ENCODE results near the gene ZMYND15. TPM values are rescaled to one million over a fixed set of nuclear protein-coding genes. Genes with fewer than 3 reads are reported as not detected.

ZMYND15 gene
- total RNA-seq, 3 donors from 2014 or later (not counting 1 experiment from before 2014, with no cell fraction given) = 0.52 to 3.5 (median 0.93) TPM

DNA sequence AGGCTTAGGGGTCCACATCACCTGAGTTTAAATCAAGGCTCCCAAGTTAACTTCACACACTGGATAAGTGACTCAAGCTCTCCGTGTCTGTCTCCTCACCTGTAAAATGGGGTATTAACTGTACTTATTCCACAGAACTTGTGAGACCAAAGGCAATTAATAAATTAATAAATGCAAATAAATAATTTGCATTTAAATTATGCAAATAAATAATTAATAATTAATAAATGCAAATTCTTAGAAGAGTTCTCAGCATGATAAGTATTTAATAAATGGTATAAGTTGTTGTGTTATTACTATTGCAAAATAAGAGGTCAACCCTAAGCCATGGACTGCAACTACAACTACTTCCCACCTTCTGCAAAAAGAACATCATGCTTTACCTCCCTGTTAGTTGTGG is 13.8 kb downstream of the ZMYND15 start:
- no peaks in the 10 kb centered on the region for H3K36me3 Mint-ChIP-seq
- no CpG with 5 or more reads among the region's 1 CpG for WGBS (ENCODE audit: insufficient coverage)
- peaks cover 3% of the 10 kb centered on the region for H3K4me1 ChIP-seq (ENCODE audit: control insufficient read depth, insufficient read depth, low read length)
- no peak overlapping the region for H3K4me3 Mint-ChIP-seq
- peaks cover 9% of the 10 kb centered on the region for H3K27me3 ChIP-seq (ENCODE audit: control insufficient read depth, insufficient read depth, low read length)
- H3K4me3 ChIP-seq (ENCODE audit: low read length) = no peak overlapping the region
- H3K27ac ChIP-seq (ENCODE audit: low read length) = no peak overlapping the region
- no peaks in the 10 kb centered on the region for H3K36me3 ChIP-seq (ENCODE audit: control insufficient read depth, insufficient read depth, low read length)
- TF ChIP-seq, protein P1, sequence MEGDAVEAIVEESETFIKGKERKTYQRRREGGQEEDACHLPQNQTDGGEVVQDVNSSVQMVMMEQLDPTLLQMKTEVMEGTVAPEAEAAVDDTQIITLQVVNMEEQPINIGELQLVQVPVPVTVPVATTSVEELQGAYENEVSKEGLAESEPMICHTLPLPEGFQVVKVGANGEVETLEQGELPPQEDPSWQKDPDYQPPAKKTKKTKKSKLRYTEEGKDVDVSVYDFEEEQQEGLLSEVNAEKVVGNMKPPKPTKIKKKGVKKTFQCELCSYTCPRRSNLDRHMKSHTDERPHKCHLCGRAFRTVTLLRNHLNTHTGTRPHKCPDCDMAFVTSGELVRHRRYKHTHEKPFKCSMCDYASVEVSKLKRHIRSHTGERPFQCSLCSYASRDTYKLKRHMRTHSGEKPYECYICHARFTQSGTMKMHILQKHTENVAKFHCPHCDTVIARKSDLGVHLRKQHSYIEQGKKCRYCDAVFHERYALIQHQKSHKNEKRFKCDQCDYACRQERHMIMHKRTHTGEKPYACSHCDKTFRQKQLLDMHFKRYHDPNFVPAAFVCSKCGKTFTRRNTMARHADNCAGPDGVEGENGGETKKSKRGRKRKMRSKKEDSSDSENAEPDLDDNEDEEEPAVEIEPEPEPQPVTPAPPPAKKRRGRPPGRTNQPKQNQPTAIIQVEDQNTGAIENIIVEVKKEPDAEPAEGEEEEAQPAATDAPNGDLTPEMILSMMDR (IDR thresholded peaks at IDR 0.05) = no peak
- H3K9me3 Mint-ChIP-seq = no peaks in the 10 kb centered on the region
- H3K9me3 ChIP-seq (ENCODE audit: control insufficient read depth, insufficient read depth, low read length) = no peaks in the 10 kb centered on the region
- H3K4me1 Mint-ChIP-seq = peaks cover 4 to 5% of the 10 kb centered on the region in 2 donors
- intact Hi-C loops (cut with micrococcal nuclease) = no loop called here
- peaks cover 27 to 40% of the 10 kb centered on the region in 2 donors for H3K27me3 Mint-ChIP-seq (ENCODE audit: low read depth in 2 of 2)
- DNase-seq (no peak), ATAC-seq (no peak)
- no peak overlapping the region for H3K27ac Mint-ChIP-seq

DNA sequence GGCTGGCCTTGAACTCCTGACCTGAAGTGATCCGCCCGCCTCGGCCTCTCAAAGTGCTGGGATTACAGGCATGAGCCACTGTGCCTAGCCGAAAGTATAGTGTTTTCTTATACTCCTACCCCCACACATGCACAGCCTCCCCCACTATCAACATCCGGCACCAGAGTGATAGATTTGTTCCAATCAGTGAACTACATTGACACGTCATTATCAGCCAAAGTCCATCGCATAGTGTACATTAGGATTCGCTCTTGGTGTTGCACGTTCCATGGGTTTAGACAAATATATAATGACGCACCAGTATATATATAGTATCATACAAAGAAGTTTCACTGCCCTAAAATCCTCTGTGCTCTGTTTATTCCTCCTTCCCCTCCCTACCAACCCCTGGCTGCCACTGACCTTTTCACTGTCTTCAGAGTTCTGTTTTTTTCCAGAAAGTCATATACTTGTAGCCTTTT is 20.2 kb downstream of the ZMYND15 start:
- Mint-ChIP-seq H3K27ac (no peak overlapping the region), H3K36me3 (no peaks in the 10 kb centered on the region), H3K9me3 (no peaks in the 10 kb centered on the region), H3K27me3 (ENCODE audit: low read depth in 2 of 2) (peaks cover 8% of the 10 kb centered on the region in 2 donors), H3K4me3 (no peak overlapping the region), H3K4me1 (no peaks in the 10 kb centered on the region)
- H3K27ac ChIP-seq (ENCODE audit: low read length) = no peak overlapping the region
- DNase-seq (no peak), ATAC-seq (peak in 1 of 3 donors; percentile 42)
- 87% methylated on average over 10 of the region's 10 CpGs for WGBS (ENCODE audit: insufficient coverage)
- no peaks in the 10 kb centered on the region for H3K4me1 ChIP-seq (ENCODE audit: control insufficient read depth, insufficient read depth, low read length)
- no peaks in the 10 kb centered on the region for H3K9me3 ChIP-seq (ENCODE audit: control insufficient read depth, insufficient read depth, low read length)
- no peaks in the 10 kb centered on the region for H3K36me3 ChIP-seq (ENCODE audit: control insufficient read depth, insufficient read depth, low read length)
- intact Hi-C loops (cut with micrococcal nuclease) = no loop called here
- TF ChIP-seq, protein P1 (IDR thresholded peaks at IDR 0.05) = no peak
- H3K4me3 ChIP-seq (ENCODE audit: low read length) = no peak overlapping the region
- H3K27me3 ChIP-seq (ENCODE audit: control insufficient read depth, insufficient read depth, low read length) = no peaks in the 10 kb centered on the region

DNA sequence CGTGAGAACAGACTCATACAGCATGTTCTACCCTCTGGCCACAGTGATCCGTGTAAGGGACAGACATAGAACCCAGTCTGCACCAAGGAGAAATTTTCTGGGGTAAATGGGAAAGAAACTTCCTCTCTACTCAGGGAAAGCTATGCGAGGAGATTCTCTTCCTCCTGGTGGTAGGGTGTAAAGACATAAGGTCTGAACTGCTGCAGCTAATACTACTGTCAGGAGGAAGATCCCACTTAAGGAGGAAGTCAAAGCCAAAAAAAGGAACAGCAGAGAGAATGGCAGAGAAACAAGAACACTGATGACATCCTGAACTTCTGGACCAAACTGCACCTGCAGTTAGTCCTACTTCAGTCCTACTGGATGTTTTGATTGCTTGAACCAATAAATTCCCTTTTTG is 25.0 kb downstream of the ZMYND15 start:
- DNase-seq (no peak), ATAC-seq (no peak)
- Histone ChIP-seq H3K4me3 (ENCODE audit: low read length) (no peak overlapping the region), H3K27me3 (ENCODE audit: control insufficient read depth, insufficient read depth, low read length) (no peaks in the 10 kb centered on the region), H3K27ac (ENCODE audit: low read length) (no peak overlapping the region), H3K9me3 (ENCODE audit: control insufficient read depth, insufficient read depth, low read length) (no peaks in the 10 kb centered on the region), H3K4me1 (ENCODE audit: control insufficient read depth, insufficient read depth, low read length) (no peaks in the 10 kb centered on the region), H3K36me3 (ENCODE audit: control insufficient read depth, insufficient read depth, low read length) (no peaks in the 10 kb centered on the region)
- Mint-ChIP-seq H3K27me3 (ENCODE audit: low read depth in 2 of 2) (peaks cover 5 to 16% of the 10 kb centered on the region in 2 donors), H3K4me3 (no peak overlapping the region), H3K27ac (no peak overlapping the region), H3K9me3 (no peaks in the 10 kb centered on the region), H3K36me3 (no peaks in the 10 kb centered on the region), H3K4me1 (no peaks in the 10 kb centered on the region)
- 52% methylated on average over 2 of the region's 3 CpGs for WGBS (ENCODE audit: insufficient coverage)
- TF ChIP-seq, protein P1 (IDR thresholded peaks at IDR 0.05) = no peak
- intact Hi-C loops (cut with micrococcal nuclease) = no loop called here

DNA sequence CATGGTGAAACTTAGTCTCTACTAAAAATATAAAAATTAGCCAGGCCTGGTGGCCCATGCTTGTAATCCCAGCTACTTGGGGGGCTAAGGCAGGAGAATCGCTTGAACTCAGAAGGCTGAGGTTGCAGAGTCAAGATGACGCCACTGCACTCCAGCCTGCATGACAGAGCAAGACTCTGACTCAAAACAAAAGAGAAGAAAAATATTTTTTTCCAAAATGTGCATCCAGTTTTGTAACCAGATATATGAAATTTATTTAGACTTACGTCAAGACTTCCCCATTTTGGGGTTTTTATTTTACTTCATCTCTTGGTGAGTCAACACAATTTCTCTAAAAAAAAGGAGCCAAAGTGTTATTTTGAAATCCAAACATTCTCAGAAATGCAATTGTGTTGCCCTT is 26.6 kb downstream of the ZMYND15 start:
- peak overlapping the region; percentile 21 for H3K27ac ChIP-seq (ENCODE audit: low read length)
- Mint-ChIP-seq H3K4me3 (no peak overlapping the region), H3K36me3 (no peaks in the 10 kb centered on the region), H3K27me3 (ENCODE audit: low read depth in 2 of 2) (peaks cover 5 to 16% of the 10 kb centered on the region in 2 donors), H3K4me1 (no peaks in the 10 kb centered on the region), H3K27ac (no peak overlapping the region), H3K9me3 (no peaks in the 10 kb centered on the region)
- intact Hi-C loops (cut with micrococcal nuclease) = no loop called here
- H3K9me3 ChIP-seq (ENCODE audit: control insufficient read depth, insufficient read depth, low read length) = no peaks in the 10 kb centered on the region
- TF ChIP-seq, protein P1 (IDR thresholded peaks at IDR 0.05) = no peak
- DNase-seq (no peak), ATAC-seq (no peak)
- no peaks in the 10 kb centered on the region for H3K27me3 ChIP-seq (ENCODE audit: control insufficient read depth, insufficient read depth, low read length)
- no peaks in the 10 kb centered on the region for H3K36me3 ChIP-seq (ENCODE audit: control insufficient read depth, insufficient read depth, low read length)
- no peaks in the 10 kb centered on the region for H3K4me1 ChIP-seq (ENCODE audit: control insufficient read depth, insufficient read depth, low read length)
- H3K4me3 ChIP-seq (ENCODE audit: low read length) = no peak overlapping the region
- WGBS (ENCODE audit: insufficient coverage) = 78% methylated on average over 2 of the region's 3 CpGs

Measured in natural killer cell (primary cell).